IPS DF 6.9 (cell line): ENCODE measurements around the gene TTC28.
"Not testable (repeated sequence)": the region's sequence is repeated elsewhere in the genome, so short reads cannot be mapped to it uniquely, and the experiment has no call there.

Source experiments
- DNase-seq: peaks from one replicate; pipeline ENCODE4 v3.0.0-alpha.2; 2013; ENCODE audit warnings: low read depth, low spot score
- H3K27ac ChIP-seq: one replicate; pipeline ENCODE4 v1.5.1; 2013; ENCODE audit warnings: low read length, control low read depth
- H3K27me3 ChIP-seq: 2 replicates; pipeline ENCODE4 v1.6.1; 2013; ENCODE audit warnings: mild to moderate bottlenecking, low read length; ENCODE audit not compliant: control insufficient read depth, insufficient read depth
- H3K36me3 ChIP-seq: 2 replicates; pipeline ENCODE4 v1.6.1; 2013; ENCODE audit warnings: low read length; ENCODE audit not compliant: control insufficient read depth, insufficient read depth
- H3K4me1 ChIP-seq: 2 replicates; pipeline ENCODE4 v1.6.1; 2013; ENCODE audit warnings: low read length; ENCODE audit not compliant: control insufficient read depth, insufficient read depth
- H3K4me3 ChIP-seq: 2 replicates; pipeline ENCODE4 v1.5.1; 2013; ENCODE audit warnings: mild to moderate bottlenecking, low read length
- H3K9me3 ChIP-seq: 2 replicates; pipeline ENCODE4 v1.6.1; 2013; ENCODE audit warnings: low read length, inconsistent platforms; ENCODE audit not compliant: control insufficient read depth, insufficient read depth
- WGBS: extraction: QIAGEN DNeasy Blood & Tissue Kit; methylation state at CpG from one replicate; pipeline ENCODE4 v1.1.7; 2013; ENCODE audit warnings: mixed read lengths, missing lambda C conversion rate; ENCODE audit not compliant: insufficient read length, insufficient coverage; 5-methylcytosine and 5-hydroxymethylcytosine counted together

Gene TTC28

GRCh38 chr22:28585324-28585723, 94.3 kb downstream of the TTC28 start:
- Histone ChIP-seq H3K27me3 (no peaks in the 10 kb centered on the region), H3K36me3 (no peaks in the 10 kb centered on the region), H3K4me3 (no peak overlapping the region), H3K4me1 (no peaks in the 10 kb centered on the region), H3K9me3 (no peaks in the 10 kb centered on the region), H3K27ac (no peak overlapping the region)
- WGBS: no CpG with 5 or more reads among the region's 11 CpGs
- no peak for DNase-seq

- WGBS: no CpG with 5 or more reads among the region's 3 CpGs
- no peak for DNase-seq
These were observed 96.8 kb downstream of the TTC28 start for GRCh38 chr22:28582806-28583205.

GRCh38 chr22:28581016-28581415, 98.6 kb downstream of the TTC28 start:
- no CpG with 5 or more reads among the region's 8 CpGs for WGBS
- Histone ChIP-seq H3K4me3 (no peak overlapping the region), H3K4me1 (no peaks in the 10 kb centered on the region), H3K9me3 (no peaks in the 10 kb centered on the region), H3K27me3 (no peaks in the 10 kb centered on the region), H3K27ac (no peak overlapping the region), H3K36me3 (no peaks in the 10 kb centered on the region)
- no peak for DNase-seq

More at GRCh38 chr22:28582806-28583205, 96.8 kb downstream of the TTC28 start:
- Histone ChIP-seq H3K4me3 (no peak overlapping the region), H3K27me3 (no peaks in the 10 kb centered on the region), H3K36me3 (no peaks in the 10 kb centered on the region), H3K27ac (no peak overlapping the region), H3K4me1 (no peaks in the 10 kb centered on the region), H3K9me3 (no peaks in the 10 kb centered on the region)

- Histone ChIP-seq H3K9me3 (no peaks in the 10 kb centered on the region), H3K4me3 (no peak overlapping the region), H3K27me3 (no peaks in the 10 kb centered on the region), H3K27ac (no peak overlapping the region), H3K4me1 (no peaks in the 10 kb centered on the region), H3K36me3 (no peaks in the 10 kb centered on the region)
- no peak for DNase-seq
- WGBS: no CpG with 5 or more reads among the region's 3 CpGs
These were observed 103.5 kb downstream of the TTC28 start for GRCh38 chr22:28576162-28576561.

GRCh38 chr22:28574159-28574788, 105.4 kb downstream of the TTC28 start:
- Histone ChIP-seq H3K27me3 (no peaks in the 10 kb centered on the region), H3K9me3 (no peaks in the 10 kb centered on the region), H3K4me3 (no peak overlapping the region), H3K27ac (no peak overlapping the region), H3K4me1 (no peaks in the 10 kb centered on the region), H3K36me3 (no peaks in the 10 kb centered on the region)
- DNase-seq: no peak
- WGBS: no CpG with 5 or more reads among the region's 4 CpGs

- H3K4me1 ChIP-seq: no peaks in the 10 kb centered on the region
- no peaks in the 10 kb centered on the region for H3K27me3 ChIP-seq
- no CpG with 5 or more reads among the region's 3 CpGs for WGBS
- no peaks in the 10 kb centered on the region for H3K9me3 ChIP-seq
- no peak overlapping the region for H3K27ac ChIP-seq
- no peak overlapping the region for H3K4me3 ChIP-seq
- DNase-seq: no peak
- no peaks in the 10 kb centered on the region for H3K36me3 ChIP-seq
These were observed 108.8 kb downstream of the TTC28 start for GRCh38 chr22:28570696-28571373.

- H3K27me3 ChIP-seq, H3K27ac ChIP-seq, H3K36me3 ChIP-seq, H3K4me3 ChIP-seq, DNase-seq, H3K4me1 ChIP-seq, H3K9me3 ChIP-seq: not testable (repeated sequence)
- WGBS: no CpG with 5 or more reads among the region's 3 CpGs
These were observed 110.7 kb downstream of the TTC28 start for GRCh38 chr22:28568974-28569373.

- no peak for DNase-seq
- Histone ChIP-seq H3K36me3 (no peaks in the 10 kb centered on the region), H3K9me3 (no peaks in the 10 kb centered on the region), H3K27ac (no peak overlapping the region), H3K27me3 (no peaks in the 10 kb centered on the region), H3K4me1 (no peaks in the 10 kb centered on the region), H3K4me3 (no peak overlapping the region)
These were observed 111.5 kb downstream of the TTC28 start for GRCh38 chr22:28568099-28568498.

GRCh38 chr22:28566920-28567499, 112.6 kb downstream of the TTC28 start:
- not testable (repeated sequence) for H3K9me3 ChIP-seq, DNase-seq, H3K4me3 ChIP-seq, H3K27me3 ChIP-seq, H3K4me1 ChIP-seq, H3K36me3 ChIP-seq, H3K27ac ChIP-seq
- 100% methylated on average over 1 of the region's 12 CpGs for WGBS

- no CpG with 5 or more reads among the region's 2 CpGs for WGBS
- H3K27ac ChIP-seq: no peak overlapping the region
- H3K27me3 ChIP-seq: no peaks in the 10 kb centered on the region
- no peak overlapping the region for H3K4me3 ChIP-seq
- no peaks in the 10 kb centered on the region for H3K4me1 ChIP-seq
- DNase-seq: no peak
- no peaks in the 10 kb centered on the region for H3K9me3 ChIP-seq
- no peaks in the 10 kb centered on the region for H3K36me3 ChIP-seq
These were observed 116.0 kb downstream of the TTC28 start for GRCh38 chr22:28563636-28564035.

GRCh38 chr22:28562324-28562723, 117.3 kb downstream of the TTC28 start:
- DNase-seq: no peak
- H3K36me3 ChIP-seq: no peaks in the 10 kb centered on the region
- no CpG with 5 or more reads among the region's 1 CpG for whole genome bisulfite sequencing

More at GRCh38 chr22:28562324-28562723, 117.3 kb downstream of the TTC28 start:
- Histone ChIP-seq H3K4me3 (no peak overlapping the region), H3K27ac (no peak overlapping the region), H3K4me1 (no peaks in the 10 kb centered on the region), H3K9me3 (no peaks in the 10 kb centered on the region), H3K27me3 (no peaks in the 10 kb centered on the region)
